Measurements from ENCODE around the gene DDX5.
"Not testable (repeated sequence)": the region's sequence is repeated elsewhere in the genome, so short reads cannot be mapped to it uniquely, and the experiment has no call there.

Gene DDX5

GRCh38 chr17:64494121-64494520 is 12.0 kb downstream of the DDX5 start:
- DNase-seq (ENCODE audit: low read depth, low spot score), result no peak

GRCh38 chr17:64492481-64493109 is 13.5 kb downstream of the DDX5 start:
- DNase-seq (ENCODE audit: low read depth, low spot score), result no peak

GRCh38 chr17:64491994-64492393 is 14.1 kb downstream of the DDX5 start:
- no peak for DNase-seq (ENCODE audit: low read depth, low spot score)

- no peak for DNase-seq (ENCODE audit: low read depth, low spot score)
Observed at GRCh38 chr17:64491034-64491860, 14.8 kb downstream of the DDX5 start.

GRCh38 chr17:64488301-64488700 is 17.8 kb downstream of the DDX5 start:
- DNase-seq (ENCODE audit: low read depth, low spot score), result no peak

- no peak for DNase-seq (ENCODE audit: low read depth, low spot score)
Observed at GRCh38 chr17:64484380-64484779, 21.7 kb downstream of the DDX5 start.

- DNase-seq (ENCODE audit: low read depth, low spot score), result no peak
Observed at GRCh38 chr17:64480951-64481350, 25.1 kb downstream of the DDX5 start.

GRCh38 chr17:64477849-64478248 is 28.2 kb downstream of the DDX5 start:
- no peak for DNase-seq (ENCODE audit: low read depth, low spot score)

GRCh38 chr17:64472564-64472963 is 33.5 kb downstream of the DDX5 start:
- DNase-seq (ENCODE audit: low read depth, low spot score), result no peak

- no peak for DNase-seq (ENCODE audit: low read depth, low spot score)
Observed at GRCh38 chr17:64471440-64471839, 34.6 kb downstream of the DDX5 start.

GRCh38 chr17:64470625-64471024 is 35.5 kb downstream of the DDX5 start:
- DNase-seq (ENCODE audit: low read depth, low spot score), result no peak

GRCh38 chr17:64466834-64467233 is 39.3 kb downstream of the DDX5 start:
- not testable (repeated sequence) for DNase-seq (ENCODE audit: low read depth, low spot score)

- no peak for DNase-seq (ENCODE audit: low read depth, low spot score)
Observed at GRCh38 chr17:64466019-64466735, 39.9 kb downstream of the DDX5 start.

GRCh38 chr17:64461788-64462187 is 44.3 kb downstream of the DDX5 start:
- DNase-seq (ENCODE audit: low read depth, low spot score), result no peak

GRCh38 chr17:64460955-64461354 is 45.1 kb downstream of the DDX5 start:
- DNase-seq (ENCODE audit: low read depth, low spot score), result no peak

GRCh38 chr17:64459818-64460217 is 46.3 kb downstream of the DDX5 start:
- DNase-seq (ENCODE audit: low read depth, low spot score), result not testable (repeated sequence)

GRCh38 chr17:64459284-64459747 is 46.8 kb downstream of the DDX5 start:
- no peak for DNase-seq (ENCODE audit: low read depth, low spot score)

- no peak for DNase-seq (ENCODE audit: low read depth, low spot score)
Observed at GRCh38 chr17:64458756-64459155, 47.3 kb downstream of the DDX5 start.

GRCh38 chr17:64457156-64457555 is 48.9 kb downstream of the DDX5 start:
- DNase-seq (ENCODE audit: low read depth, low spot score), result peak; percentile 59

GRCh38 chr17:64455993-64456885 is 49.9 kb downstream of the DDX5 start:
- DNase-seq (ENCODE audit: low read depth, low spot score), result no peak

GRCh38 chr17:64449545-64449944 is 56.5 kb downstream of the DDX5 start:
- no peak for DNase-seq (ENCODE audit: low read depth, low spot score)

Measured in brain pericyte (primary cell).